GM19193 (cell line): ENCODE data around the gene DENND1B.

Source experiments
- POLR2A ChIP-seq: IDR thresholded peaks from 4 replicates; pipeline ENCODE4 v1.6.1; 2011; ENCODE audit not compliant: insufficient read depth, insufficient read length; ENCODE audit errors: extremely low read depth

The DENND1B gene

GRCh38 chr1:197771904-197772556 lies 3.2 kb downstream of the DENND1B start:
- no peak for TF ChIP-seq POLR2A

GRCh38 chr1:197771386-197771785 lies 3.9 kb downstream of the DENND1B start:
- TF ChIP-seq POLR2A = no peak

GRCh38 chr1:197770243-197770642 lies 5.0 kb downstream of the DENND1B start:
- no peak for TF ChIP-seq POLR2A

GRCh38 chr1:197769287-197769686 lies 6.0 kb downstream of the DENND1B start:
- TF ChIP-seq POLR2A = no peak

GRCh38 chr1:197768014-197768805 lies 7.1 kb downstream of the DENND1B start:
- TF ChIP-seq POLR2A = no peak

- no peak for TF ChIP-seq POLR2A
Observed at GRCh38 chr1:197763769-197764168, 11.5 kb downstream of the DENND1B start.

GRCh38 chr1:197763307-197763706 lies 12.0 kb downstream of the DENND1B start:
- TF ChIP-seq POLR2A = no peak

- no peak for TF ChIP-seq POLR2A
Observed at GRCh38 chr1:197761654-197762053, 13.6 kb downstream of the DENND1B start.

GRCh38 chr1:197750366-197750765 lies 24.9 kb downstream of the DENND1B start:
- TF ChIP-seq POLR2A = no peak

GRCh38 chr1:197745911-197746310 lies 29.4 kb downstream of the DENND1B start:
- TF ChIP-seq POLR2A = no peak

GRCh38 chr1:197744979-197745378 lies 30.3 kb downstream of the DENND1B start:
- no peak for TF ChIP-seq POLR2A

GRCh38 chr1:197743578-197743977 lies 31.7 kb downstream of the DENND1B start:
- no peak for TF ChIP-seq POLR2A

- TF ChIP-seq POLR2A = no peak
Observed at GRCh38 chr1:197740992-197741391, 34.3 kb downstream of the DENND1B start.

GRCh38 chr1:197738927-197739326 lies 36.4 kb downstream of the DENND1B start:
- no peak for TF ChIP-seq POLR2A

GRCh38 chr1:197737916-197738315 lies 37.4 kb downstream of the DENND1B start:
- TF ChIP-seq POLR2A = no peak

GRCh38 chr1:197736685-197737084 lies 38.6 kb downstream of the DENND1B start:
- no peak for TF ChIP-seq POLR2A

GRCh38 chr1:197735461-197735860 lies 39.8 kb downstream of the DENND1B start:
- TF ChIP-seq POLR2A = no peak

- no peak for TF ChIP-seq POLR2A
Observed at GRCh38 chr1:197733324-197733723, 42.0 kb downstream of the DENND1B start.
